Thyroid gland (tissue), 4 donors: ENCODE results near the gene TRIM13. TPM values are rescaled to one million over a fixed set of nuclear protein-coding genes. Genes with fewer than 3 reads are reported as not detected.
A peak's percentile ranks its signal among the peaks of the same experiment; 100 is the strongest.
"Not testable (repeated sequence)": the region's sequence is repeated elsewhere in the genome, so short reads cannot be mapped to it uniquely, and the experiment has no call there.

Source experiments
- DNase-seq, 2 donors: peaks; one replicate each; pipeline ENCODE4 v3.0.0-alpha.2; 2019
- H3K27ac ChIP-seq, 3 donors: fragments of 200-600 bp; sonication (generic); 1 replicate in 2 of 3; 2 replicates in 1 of 3; pipeline ENCODE4 v1.5.1; 2016 to 2019; ENCODE audit warnings: mild to moderate bottlenecking in 1 of 3, moderate library complexity in 1 of 3
- H3K27me3 ChIP-seq: fragments of 200-600 bp; sonication (generic); one replicate; pipeline ENCODE4 v1.5.1; 2019
- H3K36me3 ChIP-seq, 2 donors: fragments of 200-600 bp; sonication (generic); one replicate each; pipeline ENCODE4 v1.5.1; 2016 to 2019
- H3K4me1 ChIP-seq, 2 donors: fragments of 200-600 bp; sonication (generic); one replicate each; pipeline ENCODE4 v1.5.1; 2017 to 2019
- H3K4me3 ChIP-seq, 3 donors: fragments of 200-600 bp; sonication (generic); replicated peaks in 1 of 3; 1 replicate in 2 of 3; 2 replicates in 1 of 3; pipeline ENCODE4 v1.5.1; 2016; ENCODE audit warnings: mild to moderate bottlenecking in 1 of 3
- H3K9me3 ChIP-seq: fragments of 200-600 bp; sonication (generic); one replicate; pipeline ENCODE4 v1.5.1; 2017
- POLR2A ChIP-seq, 2 donors: fragments of 450-650 bp; IDR thresholded peaks; one replicate each; pipeline ENCODE4 v1.6.1; 2017; ENCODE audit warnings: antibody characterized with exemption in 2 of 2, mild to moderate bottlenecking in 2 of 2, moderate library complexity in 1 of 2
- WGBS, 2 donors: methylation state at CpG; one replicate each; pipeline ENCODE4 v1.1.5; 2017; 5-methylcytosine and 5-hydroxymethylcytosine counted together
- intact Hi-C: fragments of 100-400 bp; cut with DNase I; formaldehyde crosslinking; loops from one replicate; pipeline ENCODE4 v1.15.1; 2023
- total RNA-seq, 4 donors: library from RNA; depleted of rRNA; stranded (reverse); fragments of >200 nt; gene quantifications; one replicate each; pipeline ENCODE4 v1.2.3, GENCODE V29; 2016
- TF ChIP-seq, protein P1 (sequence below), 6 experiments: fragments of 200-600 bp in 3 of 6; fragments of 450-650 bp in 3 of 6; sonication (generic) in 3 of 6; IDR thresholded peaks; one replicate each; pipeline ENCODE4 v1.5.1; 2016 to 2019; ENCODE audit warnings: antibody characterized with exemption in 6 of 6, mild to moderate bottlenecking in 2 of 6, inconsistent platforms in 1 of 6, moderate library complexity in 1 of 6

The TRIM13 gene
- total RNA-seq, 4 donors from 2014 or later = 24.5 to 38.7 (median 29.0) TPM

GRCh38 chr13:49986471-49986870 is 10.4 kb upstream of the TRIM13 start:
- 92% methylated on average over 7 of the region's 7 CpGs for WGBS, 2 donors
- Histone ChIP-seq H3K27ac (no peak overlapping the region), H3K27me3 (no peaks in the 10 kb centered on the region), H3K36me3 (no peaks in the 10 kb centered on the region), H3K4me1 (no peaks in the 10 kb centered on the region), H3K4me3 (no peak overlapping the region), H3K9me3 (no peaks in the 10 kb centered on the region)
- intact Hi-C loops = loop anchor here (10.0 kb wide), 1 partner anchor 538 kb away; no protein-coding TSS in a partner anchor
- DNase-seq = no peak
- TF ChIP-seq, protein P1, sequence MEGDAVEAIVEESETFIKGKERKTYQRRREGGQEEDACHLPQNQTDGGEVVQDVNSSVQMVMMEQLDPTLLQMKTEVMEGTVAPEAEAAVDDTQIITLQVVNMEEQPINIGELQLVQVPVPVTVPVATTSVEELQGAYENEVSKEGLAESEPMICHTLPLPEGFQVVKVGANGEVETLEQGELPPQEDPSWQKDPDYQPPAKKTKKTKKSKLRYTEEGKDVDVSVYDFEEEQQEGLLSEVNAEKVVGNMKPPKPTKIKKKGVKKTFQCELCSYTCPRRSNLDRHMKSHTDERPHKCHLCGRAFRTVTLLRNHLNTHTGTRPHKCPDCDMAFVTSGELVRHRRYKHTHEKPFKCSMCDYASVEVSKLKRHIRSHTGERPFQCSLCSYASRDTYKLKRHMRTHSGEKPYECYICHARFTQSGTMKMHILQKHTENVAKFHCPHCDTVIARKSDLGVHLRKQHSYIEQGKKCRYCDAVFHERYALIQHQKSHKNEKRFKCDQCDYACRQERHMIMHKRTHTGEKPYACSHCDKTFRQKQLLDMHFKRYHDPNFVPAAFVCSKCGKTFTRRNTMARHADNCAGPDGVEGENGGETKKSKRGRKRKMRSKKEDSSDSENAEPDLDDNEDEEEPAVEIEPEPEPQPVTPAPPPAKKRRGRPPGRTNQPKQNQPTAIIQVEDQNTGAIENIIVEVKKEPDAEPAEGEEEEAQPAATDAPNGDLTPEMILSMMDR (IDR thresholded peaks at IDR 0.05) = no peak
- TF ChIP-seq POLR2A (IDR thresholded peaks at IDR 0.05) = no peak

GRCh38 chr13:49990612-49991011 is 6.2 kb upstream of the TRIM13 start:
- H3K27ac ChIP-seq, H3K36me3 ChIP-seq, H3K9me3 ChIP-seq, H3K27me3 ChIP-seq, H3K4me3 ChIP-seq, H3K4me1 ChIP-seq, DNase-seq: not testable (repeated sequence)
- WGBS, 2 donors = 91 to 95% methylated on average over 6 of the region's 6 CpGs
- intact Hi-C loops = loop anchor here (10.0 kb wide), 2 partner anchors 94 to 134 kb away; no protein-coding TSS in a partner anchor

DNA sequence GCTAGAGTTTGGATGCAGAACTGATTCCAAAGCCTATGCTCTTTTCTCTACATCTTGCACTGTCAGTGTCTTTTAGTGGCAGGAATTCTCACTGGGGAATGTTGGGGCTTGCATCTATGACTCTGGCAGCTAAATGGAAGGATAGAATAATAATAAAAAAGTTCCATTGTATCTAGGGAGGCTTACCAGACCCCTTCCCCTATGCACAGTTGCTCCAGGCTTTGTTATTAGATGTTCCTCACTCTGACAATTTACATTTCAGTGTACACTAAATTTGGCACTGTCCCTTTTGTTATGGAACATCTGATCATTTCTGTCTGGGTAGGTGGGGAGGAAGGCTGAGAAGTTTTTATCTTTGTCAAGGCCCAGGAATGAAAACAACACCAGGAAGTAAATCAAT is 3.7 kb upstream of the TRIM13 start:
- intact Hi-C loops = loop anchor here (10.0 kb wide), 2 partner anchors 92 to 132 kb away; no protein-coding TSS in a partner anchor
- peaks cover 5% of the 10 kb centered on the region in 2 donors for H3K4me1 ChIP-seq
- H3K9me3 ChIP-seq = no peaks in the 10 kb centered on the region
- H3K36me3 ChIP-seq = no peaks in the 10 kb centered on the region
- no peak for TF ChIP-seq POLR2A (IDR thresholded peaks at IDR 0.05)
- TF ChIP-seq, protein P1 (IDR thresholded peaks at IDR 0.05) = no peak
- no peaks in the 10 kb centered on the region for H3K27me3 ChIP-seq
- no peak overlapping the region for H3K27ac ChIP-seq
- DNase-seq = no peak
- no peak overlapping the region for H3K4me3 ChIP-seq

DNA sequence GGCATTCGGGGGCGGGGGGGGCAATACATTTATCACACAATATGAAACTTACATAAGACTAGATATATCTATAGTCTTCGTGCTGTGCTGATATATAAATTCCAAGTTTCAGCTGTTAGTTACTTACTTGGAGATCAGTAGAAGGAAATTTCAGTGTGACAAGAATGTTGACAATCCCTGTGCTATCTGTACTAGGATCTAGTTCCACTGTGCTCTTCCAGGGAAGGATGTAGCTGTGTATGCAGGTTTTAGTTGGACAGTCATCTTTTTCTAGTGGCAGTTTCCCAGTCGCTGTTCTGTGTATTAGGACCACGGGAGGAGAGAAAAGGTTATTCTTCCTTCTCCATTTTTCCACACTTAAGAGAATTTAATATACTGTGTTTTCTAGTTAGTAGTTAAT is 3.2 kb upstream of the TRIM13 start:
- WGBS, 2 donors = 83 to 88% methylated on average over 5 of the region's 5 CpGs
- no peaks in the 10 kb centered on the region for H3K9me3 ChIP-seq
- no peaks in the 10 kb centered on the region for H3K36me3 ChIP-seq
- TF ChIP-seq POLR2A (IDR thresholded peaks at IDR 0.05) = no peak
- TF ChIP-seq, protein P1 (IDR thresholded peaks at IDR 0.05) = no peak
- DNase-seq = no peak
- peaks cover 10 to 11% of the 10 kb centered on the region in 2 donors for H3K4me1 ChIP-seq
- no peak overlapping the region for H3K4me3 ChIP-seq
- no peaks in the 10 kb centered on the region for H3K27me3 ChIP-seq
- no peak overlapping the region for H3K27ac ChIP-seq
- intact Hi-C loops = loop anchor here (10.0 kb wide), 2 partner anchors 91 to 131 kb away; no protein-coding TSS in a partner anchor

GRCh38 chr13:49995625-49996101 is 1.2 kb upstream of the TRIM13 start:
- Histone ChIP-seq H3K4me1 (peaks cover 21 to 25% of the 10 kb centered on the region in 2 donors), H3K27ac (peak overlapping the region in 2 of 3 donors; percentile 95 to 96), H3K27me3 (no peaks in the 10 kb centered on the region), H3K36me3 (no peaks in the 10 kb centered on the region), H3K9me3 (no peaks in the 10 kb centered on the region), H3K4me3 (peak overlapping the region in 1 of 3 donors; percentile 93)
- 39 to 42% methylated on average over 14 of the region's 14 CpGs for WGBS, 2 donors
- no peak for DNase-seq
- intact Hi-C loops = loop anchor here (10.0 kb wide), 2 partner anchors 89 to 129 kb away; no protein-coding TSS in a partner anchor
- no peak for TF ChIP-seq POLR2A (IDR thresholded peaks at IDR 0.05)
- TF ChIP-seq, protein P1 (IDR thresholded peaks at IDR 0.05) = no peak
